ENCODE results near the gene CRIP3. TPM values are rescaled to one million over a fixed set of nuclear protein-coding genes. Genes with fewer than 3 reads are reported as not detected.

Gene CRIP3
- total and polyA plus RNA-seq, 10 of the 15 experiments (the other 5 are each of a cell fraction or from before 2014, with no cell fraction given) = 1.5 to 9.2 (median 2.2) TPM

DNA sequence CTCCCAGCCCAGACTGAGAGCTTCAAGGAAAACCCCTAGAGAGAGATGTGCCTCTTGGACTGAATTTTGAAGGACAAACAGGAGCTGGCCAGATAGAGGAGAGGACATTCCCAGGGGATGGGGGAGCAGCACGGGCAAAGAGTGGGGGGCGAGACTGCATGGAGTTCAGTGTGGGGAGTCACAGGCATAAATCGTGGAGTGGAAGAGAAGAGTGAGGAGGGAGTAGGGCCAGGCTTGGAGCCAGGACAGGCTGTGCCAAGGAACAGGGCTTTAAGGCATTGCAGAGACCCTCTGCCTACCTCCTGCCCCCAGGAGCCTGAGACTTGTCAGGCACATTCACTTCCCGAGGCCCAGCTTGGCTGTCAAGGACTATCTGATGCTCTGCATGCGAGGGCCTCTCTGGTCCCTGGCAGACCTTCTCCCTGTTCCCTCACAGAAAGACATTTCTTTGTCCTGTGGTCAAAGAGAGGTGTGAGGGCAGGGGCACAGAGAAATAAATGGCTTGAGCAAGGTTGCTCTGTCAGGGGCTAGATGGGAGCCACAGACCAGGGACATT, 15.8 kb downstream of the CRIP3 start:
- ATAC-seq = no peak
- ChIA-PET RAD21 (ENCODE audit: unreplicated experiment) (interaction anchor here (0.6 to 0.7 kb wide), 2 partner anchors 54 to 57 kb away, joined by 3 to 5 read pairs; no protein-coding TSS in a partner anchor), SMC1A (ENCODE audit: uncharacterized antibody, unreplicated experiment) (interaction anchor here (0.6 to 0.7 kb wide), 3 partner anchors 14 to 224 kb away, joined by 3 to 4 read pairs (median 4); partner anchors contain the start of genes POLR1C and YIPF3), CTCF (interaction anchor here (0.6 to 2.3 kb wide), 3 partner anchors 16 to 1194 kb away, joined by 3 to 8 read pairs (median 4); partner anchors contain the start of gene CRIP3), POLR2A (interaction anchor here (0.7 kb wide), 1 partner anchor 210 kb away, joined by 5 read pairs; no protein-coding TSS in a partner anchor)
- Histone ChIP-seq H3K4me2 (ENCODE audit: control insufficient read depth, insufficient read depth) (no peak overlapping the region), H2AFZ (ENCODE audit: control insufficient read depth, low read depth, low read length) (no peak overlapping the region), H3K9me3 (replicated peaks; ENCODE audit: control insufficient read depth, insufficient read depth, low read length) (no peaks in the 10 kb centered on the region; the same call in 2 of the 3 replicates), H3K4me1 (ENCODE audit: control insufficient read depth, insufficient read depth, low read length) (no peaks in the 10 kb centered on the region), H3K79me2 (ENCODE audit: control insufficient read depth, insufficient read depth, low read length) (no peaks in the 10 kb centered on the region), H3K27ac (ENCODE audit: control insufficient read depth, insufficient read depth) (no peak overlapping the region), H3K36me3 (ENCODE audit: control insufficient read depth in 2 of 2, insufficient read depth in 2 of 2, low read length in 1 of 2) (no peaks in the 10 kb centered on the region), H3K27me3 (replicated peaks in 1 of 2; ENCODE audit: control insufficient read depth in 2 of 2, insufficient read depth in 2 of 2, low read length in 1 of 2) (no peaks in the 10 kb centered on the region; a peak in 2 of 4 replicates), H4K20me1 (ENCODE audit: control insufficient read depth, insufficient read depth) (no peaks in the 10 kb centered on the region), H3K4me3 (no peak overlapping the region), H3K9ac (ENCODE audit: control insufficient read depth, insufficient read depth, low read length) (no peak overlapping the region)
- 2% methylated on average over 5 of the region's 5 CpGs for WGBS (ENCODE audit: insufficient coverage, insufficient replicate concordance, low lambda C conversion rate, missing lambda C conversion rate)
- no TSS peak for BruUV-seq (replicated peaks)
- in situ Hi-C loops (cut with MboI) = no loop called here
- intact Hi-C loops (cut with micrococcal nuclease; ENCODE audit: unreplicated experiment) = no loop called here
- no peak for FAIRE-seq
- DNase-seq (ENCODE audit: low read depth, low spot score) = no peak
- TF ChIP-seq ZBTB40 (IDR thresholded peaks at IDR 0.05; ENCODE audit: borderline replicate concordance) (no peak), ZBTB33 (IDR thresholded peaks at IDR 0.05) (no peak), RAD21 (IDR thresholded peaks at IDR 0.05; ENCODE audit: insufficient read depth, low read depth, low read length) (no peak), SUZ12 (IDR thresholded peaks at IDR 0.05; ENCODE audit: unreplicated experiment) (no peak), SMAD5 (IDR thresholded peaks at IDR 0.05; ENCODE audit: low read depth) (no peak), USF1 (IDR thresholded peaks at IDR 0.05; ENCODE audit: borderline replicate concordance, extremely low read length, insufficient read depth, low read depth, low read length) (no peak), MYB (IDR thresholded peaks at IDR 0.05; ENCODE audit: borderline replicate concordance, low read depth, low read length) (no peak), SREBF1 (IDR thresholded peaks at IDR 0.05; ENCODE audit: low read length) (no peak), MEF2B (IDR thresholded peaks at IDR 0.05; ENCODE audit: partially characterized antibody, poor library complexity, severe bottlenecking) (no peak), HDAC6 (IDR thresholded peaks at IDR 0.05; ENCODE audit: unreplicated experiment) (no peak), MTA2 (IDR thresholded peaks at IDR 0.05; ENCODE audit: low read depth) (no peak)
- TF ChIP-seq, protein P1, sequence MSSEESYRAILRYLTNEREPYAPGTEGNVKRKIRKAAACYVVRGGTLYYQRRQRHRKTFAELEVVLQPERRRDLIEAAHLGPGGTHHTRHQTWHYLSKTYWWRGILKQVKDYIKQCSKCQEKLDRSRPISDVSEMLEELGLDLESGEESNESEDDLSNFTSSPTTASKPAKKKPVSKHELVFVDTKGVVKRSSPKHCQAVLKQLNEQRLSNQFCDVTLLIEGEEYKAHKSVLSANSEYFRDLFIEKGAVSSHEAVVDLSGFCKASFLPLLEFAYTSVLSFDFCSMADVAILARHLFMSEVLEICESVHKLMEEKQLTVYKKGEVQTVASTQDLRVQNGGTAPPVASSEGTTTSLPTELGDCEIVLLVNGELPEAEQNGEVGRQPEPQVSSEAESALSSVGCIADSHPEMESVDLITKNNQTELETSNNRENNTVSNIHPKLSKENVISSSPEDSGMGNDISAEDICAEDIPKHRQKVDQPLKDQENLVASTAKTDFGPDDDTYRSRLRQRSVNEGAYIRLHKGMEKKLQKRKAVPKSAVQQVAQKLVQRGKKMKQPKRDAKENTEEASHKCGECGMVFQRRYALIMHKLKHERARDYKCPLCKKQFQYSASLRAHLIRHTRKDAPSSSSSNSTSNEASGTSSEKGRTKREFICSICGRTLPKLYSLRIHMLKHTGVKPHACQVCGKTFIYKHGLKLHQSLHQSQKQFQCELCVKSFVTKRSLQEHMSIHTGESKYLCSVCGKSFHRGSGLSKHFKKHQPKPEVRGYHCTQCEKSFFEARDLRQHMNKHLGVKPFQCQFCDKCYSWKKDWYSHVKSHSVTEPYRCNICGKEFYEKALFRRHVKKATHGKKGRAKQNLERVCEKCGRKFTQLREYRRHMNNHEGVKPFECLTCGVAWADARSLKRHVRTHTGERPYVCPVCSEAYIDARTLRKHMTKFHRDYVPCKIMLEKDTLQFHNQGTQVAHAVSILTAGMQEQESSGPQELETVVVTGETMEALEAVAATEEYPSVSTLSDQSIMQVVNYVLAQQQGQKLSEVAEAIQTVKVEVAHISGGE (CRISPR knock-in tag; IDR thresholded peaks at IDR 0.05) = no peak
